NAMALWA (cell line): Measurements from ENCODE around the gene NUBPL.
A peak's percentile ranks its signal among the peaks of the same experiment; 100 is the strongest.
"Not testable (repeated sequence)": the region's sequence is repeated elsewhere in the genome, so short reads cannot be mapped to it uniquely, and the experiment has no call there.

ENCODE experiments used
- DNase-seq: peaks from one replicate; pipeline ENCODE4 v3.0.0-alpha.2; 2015; ENCODE audit warnings: low spot score

NUBPL gene

GRCh38 chr14:31578266-31578665 is 17.1 kb downstream of the NUBPL start:
- no peak for DNase-seq

- no peak for DNase-seq
Observed at GRCh38 chr14:31578792-31579501, 17.7 kb downstream of the NUBPL start.

GRCh38 chr14:31580234-31580633 is 19.0 kb downstream of the NUBPL start:
- DNase-seq = no peak

GRCh38 chr14:31582286-31582691 is 21.1 kb downstream of the NUBPL start:
- DNase-seq = no peak

- DNase-seq = no peak
Observed at GRCh38 chr14:31582836-31583452, 21.7 kb downstream of the NUBPL start.

GRCh38 chr14:31590206-31590605 is 29.0 kb downstream of the NUBPL start:
- DNase-seq = no peak

- DNase-seq = no peak
Observed at GRCh38 chr14:31592122-31592521, 30.9 kb downstream of the NUBPL start.

- DNase-seq = no peak
Observed at GRCh38 chr14:31592631-31593030, 31.4 kb downstream of the NUBPL start.

- no peak for DNase-seq
Observed at GRCh38 chr14:31596342-31597095, 35.3 kb downstream of the NUBPL start.

GRCh38 chr14:31605702-31606101 is 44.5 kb downstream of the NUBPL start:
- DNase-seq = no peak

- DNase-seq = no peak
Observed at GRCh38 chr14:31611778-31612433, 50.7 kb downstream of the NUBPL start.

- no peak for DNase-seq
Observed at GRCh38 chr14:31613188-31613587, 52.0 kb downstream of the NUBPL start.

GRCh38 chr14:31618884-31619283 is 57.7 kb downstream of the NUBPL start:
- DNase-seq = not testable (repeated sequence)

- DNase-seq = no peak
Observed at GRCh38 chr14:31619440-31619839, 58.2 kb downstream of the NUBPL start.

GRCh38 chr14:31620898-31621297 is 59.7 kb downstream of the NUBPL start:
- DNase-seq = not testable (repeated sequence)

- no peak for DNase-seq
Observed at GRCh38 chr14:31622060-31622459, 60.9 kb downstream of the NUBPL start.

- peak; percentile 2 for DNase-seq
Observed at GRCh38 chr14:31652900-31653299, 91.7 kb downstream of the NUBPL start.

GRCh38 chr14:31657917-31658316 is 96.7 kb downstream of the NUBPL start:
- no peak for DNase-seq

GRCh38 chr14:31659278-31659677 is 98.1 kb downstream of the NUBPL start:
- no peak for DNase-seq

GRCh38 chr14:31660191-31660590 is 99.0 kb downstream of the NUBPL start:
- no peak for DNase-seq

- DNase-seq = no peak
Observed at GRCh38 chr14:31660728-31661127, 99.5 kb downstream of the NUBPL start.

GRCh38 chr14:31668348-31668747 is 107.1 kb downstream of the NUBPL start:
- DNase-seq = no peak

- DNase-seq = no peak
Observed at GRCh38 chr14:31672709-31673108, 111.5 kb downstream of the NUBPL start.
